Muscle of back (tissue), 11 donors: ENCODE results near the gene LRP1B. TPM values are rescaled to one million over a fixed set of nuclear protein-coding genes. Genes with fewer than 3 reads are reported as not detected.
A peak's percentile ranks its signal among the peaks of the same experiment; 100 is the strongest.
"Not testable (repeated sequence)": the region's sequence is repeated elsewhere in the genome, so short reads cannot be mapped to it uniquely, and the experiment has no call there.

Experiments
- DNase-seq, 3 donors: peaks; one replicate each; pipeline versions ENCODE4 v3.0.0 to v3.0.0-alpha.2; 2013
- polyA plus RNA-seq, 10 donors: library from polyadenylated mRNA; unstranded; fragments of 120-200 nt; gene quantifications; one replicate each; pipeline ENCODE4 v1.2.1, GENCODE V29; 2013; ENCODE audit not compliant: insufficient read length in 10 of 10

Gene LRP1B
- polyA plus RNA-seq, 10 donors: 0.94 to 2.8 (median 1.9) TPM

- no peak for DNase-seq
Measured at GRCh38 chr2:141035846-141036420, 1094.9 kb downstream of the LRP1B start.

DNA sequence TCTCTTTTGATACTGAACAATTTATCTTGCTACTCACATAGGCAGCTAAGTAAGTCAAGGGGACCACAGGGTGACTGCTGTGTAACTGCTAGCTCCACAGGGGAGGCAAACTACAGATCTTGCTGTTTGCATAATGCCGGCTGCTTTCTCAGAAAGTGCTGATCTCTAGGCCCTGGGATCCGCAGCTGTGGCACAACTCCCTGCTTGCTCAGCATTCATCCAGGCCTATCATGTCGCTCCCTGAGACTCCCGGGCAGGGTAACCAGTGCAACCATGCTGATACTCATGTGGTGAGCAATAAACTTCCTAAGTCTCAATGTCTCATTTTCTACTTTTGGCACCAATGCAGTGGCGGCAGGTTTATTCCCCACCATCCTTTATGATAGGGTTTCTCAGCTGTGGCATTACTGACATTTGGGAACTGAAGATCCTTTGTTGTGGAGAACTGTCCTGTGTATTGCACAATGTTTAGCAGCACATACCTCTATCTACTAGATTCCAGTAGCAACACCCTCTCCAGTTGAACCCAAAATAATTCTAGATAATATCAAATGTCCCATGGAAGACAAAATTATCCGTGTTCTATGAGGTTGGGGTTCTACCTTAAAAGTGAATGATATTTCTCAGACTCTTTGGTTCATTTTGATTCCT lies 1101.3 kb downstream of the LRP1B start:
- DNase-seq: no peak

- DNase-seq: no peak
Measured at GRCh38 chr2:141027221-141027620, 1103.6 kb downstream of the LRP1B start.

- DNase-seq: no peak
Measured at GRCh38 chr2:141021611-141022010, 1109.2 kb downstream of the LRP1B start.

GRCh38 chr2:141021109-141021508 lies 1109.7 kb downstream of the LRP1B start:
- DNase-seq: peak in 1 of 3 donors; percentile 44

DNA sequence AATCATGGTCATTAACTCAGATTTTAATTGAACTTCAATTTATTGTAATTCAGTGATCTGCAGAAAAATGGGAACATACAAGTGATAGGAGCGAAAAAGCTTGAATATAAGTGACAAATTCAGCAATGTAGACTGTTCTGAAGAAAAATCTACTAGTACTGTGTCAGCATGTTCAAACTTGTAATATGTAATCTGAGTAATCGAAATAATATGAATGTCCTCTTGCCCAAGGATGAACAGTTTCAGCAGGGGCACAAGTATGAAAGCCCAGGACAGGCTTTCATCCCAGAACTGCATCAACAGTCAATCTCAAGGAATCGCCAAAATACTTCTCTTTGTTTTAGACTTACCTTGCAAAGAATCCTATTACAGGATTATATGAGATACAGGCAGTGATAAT lies 1110.5 kb downstream of the LRP1B start:
- DNase-seq: no peak

DNA sequence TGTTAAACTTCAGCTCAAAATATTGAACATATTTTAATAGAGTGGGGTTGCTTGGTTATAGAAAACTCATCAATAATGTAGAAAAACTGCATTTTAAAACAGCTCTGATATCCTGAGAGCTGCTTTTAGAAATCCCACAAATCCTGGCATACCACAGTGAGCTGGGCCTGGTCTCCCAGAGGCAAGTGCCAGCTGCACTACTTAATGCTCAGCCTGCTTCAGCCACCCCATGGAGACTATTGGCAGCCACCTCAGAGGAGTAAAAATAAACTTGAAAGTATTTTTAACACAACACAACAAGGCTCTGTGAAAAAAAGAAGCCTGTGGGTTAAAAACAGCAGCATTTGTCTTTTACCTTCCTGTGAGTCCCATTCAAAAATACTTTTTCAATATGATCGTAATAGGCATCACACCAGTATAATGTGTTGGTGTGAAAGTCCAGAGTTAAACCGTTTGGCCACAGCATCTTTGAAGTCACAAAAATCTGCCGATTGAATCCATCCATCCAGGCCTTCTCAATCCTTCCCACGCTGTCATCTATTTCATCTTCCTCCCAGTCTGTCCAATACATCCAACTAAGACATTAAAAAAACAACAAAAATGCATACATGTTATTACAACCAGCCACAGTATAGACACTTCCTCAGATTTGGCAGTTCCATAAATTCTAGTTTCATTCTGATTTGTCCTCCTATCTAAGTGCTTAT lies 1115.3 kb downstream of the LRP1B start:
- DNase-seq: peak; percentile 15 to 25 (median 21)

DNA sequence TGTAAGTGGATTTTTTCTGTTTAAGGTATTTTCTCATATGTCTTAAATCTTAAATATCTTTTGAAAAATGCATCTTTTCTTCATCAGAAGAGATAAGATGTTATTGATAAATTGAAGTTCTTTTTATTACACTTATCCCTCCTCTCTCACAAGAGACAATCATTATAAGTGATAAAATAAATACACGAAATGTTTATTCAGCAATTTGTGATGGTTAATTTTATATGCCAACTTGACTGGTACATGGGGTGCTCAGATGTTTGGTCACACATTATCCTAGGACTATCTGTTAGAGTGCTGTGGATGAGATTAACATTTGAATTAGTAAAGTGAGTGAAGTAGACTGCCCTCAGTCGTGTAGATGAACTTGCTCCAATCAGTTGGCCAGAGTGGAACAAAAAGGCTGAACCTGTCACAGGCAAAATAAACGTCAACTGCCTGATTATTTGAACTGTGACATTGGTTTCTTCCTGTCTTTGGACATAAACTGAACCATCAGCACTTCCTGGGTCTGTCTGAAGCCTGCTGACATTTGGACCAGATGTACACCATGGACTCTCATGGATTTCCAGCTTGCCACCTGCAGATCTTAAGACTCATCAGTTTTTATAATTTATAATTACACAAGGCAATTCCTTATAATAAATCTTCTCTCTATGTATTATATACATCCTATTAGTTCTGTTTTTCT lies 1126.7 kb downstream of the LRP1B start:
- no peak for DNase-seq

GRCh38 chr2:141001750-141002149 lies 1129.1 kb downstream of the LRP1B start:
- DNase-seq: no peak

GRCh38 chr2:140998577-140998976 lies 1132.2 kb downstream of the LRP1B start:
- no peak for DNase-seq

- DNase-seq: no peak
Measured at GRCh38 chr2:140998017-140998416, 1132.8 kb downstream of the LRP1B start.

DNA sequence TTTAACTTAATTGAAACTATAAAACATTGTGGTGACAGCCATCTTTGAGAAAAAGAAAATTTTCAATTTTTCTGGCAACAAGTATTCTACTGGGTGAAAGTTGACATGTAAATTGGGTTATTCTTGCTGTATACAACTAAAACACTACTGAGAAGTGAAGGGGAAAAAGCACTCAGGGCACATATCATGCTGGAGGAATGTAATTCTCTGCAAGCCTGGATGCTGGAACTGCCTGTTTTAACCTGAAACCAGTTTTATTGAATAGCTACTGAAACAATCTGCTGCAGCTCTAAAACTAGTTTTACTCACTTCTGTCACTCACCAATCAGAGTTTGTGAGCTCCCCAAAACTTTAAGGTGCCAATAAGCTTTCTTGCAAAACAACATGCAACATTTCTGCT lies 1136.0 kb downstream of the LRP1B start:
- DNase-seq: no peak

DNA sequence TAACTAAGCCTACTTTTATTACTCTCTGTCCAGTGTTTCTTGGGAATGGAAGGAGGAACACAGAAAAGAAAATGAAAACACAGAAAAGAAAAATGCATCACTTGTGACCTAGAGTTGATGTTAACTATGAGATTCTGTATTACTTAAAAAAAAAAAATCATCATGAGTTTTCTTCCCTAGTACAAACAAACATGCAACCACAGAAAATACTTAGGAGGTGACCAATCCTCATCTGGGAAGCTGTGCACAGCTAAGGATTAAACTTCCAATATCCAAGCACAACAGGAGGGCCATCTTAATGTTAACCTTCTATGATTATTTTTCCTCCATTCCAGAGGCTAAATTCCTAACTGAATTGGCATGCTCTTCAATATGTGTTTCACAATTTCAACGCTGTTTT lies 1140.4 kb downstream of the LRP1B start:
- DNase-seq: peak in 1 of 3 donors; percentile 34

- DNase-seq: no peak
Measured at GRCh38 chr2:140988597-140988996, 1142.2 kb downstream of the LRP1B start.

DNA sequence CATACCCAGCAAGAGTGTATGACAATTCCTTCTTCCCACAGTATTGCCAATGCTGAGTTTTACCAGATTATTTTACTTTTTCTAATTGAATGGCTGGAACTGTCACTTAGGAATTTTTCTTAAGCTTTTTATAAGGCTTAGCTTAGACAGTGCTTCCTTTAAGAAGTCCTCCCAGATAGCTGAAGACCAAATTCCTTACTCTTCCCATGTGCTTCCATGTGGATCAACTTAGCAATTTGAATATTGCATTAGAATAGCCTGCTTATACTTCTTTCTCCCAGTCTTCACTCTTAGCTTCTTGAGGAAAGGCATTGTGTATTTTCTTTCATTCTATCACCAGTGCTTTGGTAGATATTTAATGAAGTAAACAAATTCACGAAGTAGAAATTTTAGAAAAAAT lies 1144.4 kb downstream of the LRP1B start:
- no peak for DNase-seq

DNA sequence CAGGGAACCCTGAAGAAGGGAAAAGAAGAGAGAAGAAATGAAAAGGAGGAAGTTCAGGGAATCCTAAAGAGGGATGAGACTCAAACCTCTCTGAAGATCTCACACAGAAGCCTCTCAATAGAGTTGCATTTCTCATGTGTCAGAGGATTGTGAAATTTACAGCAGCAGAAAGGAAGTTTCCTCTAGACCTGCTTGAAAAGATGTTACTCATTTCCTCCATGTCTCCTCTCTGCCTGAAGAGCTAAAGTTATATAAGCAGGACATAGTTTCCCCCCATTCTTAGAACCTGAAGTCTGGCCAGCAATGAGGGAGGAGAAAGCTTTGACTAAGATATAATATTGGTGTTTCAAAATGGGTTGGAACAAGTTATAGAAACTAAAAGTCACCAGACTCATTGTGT lies 1155.6 kb downstream of the LRP1B start:
- DNase-seq: no peak

- no peak for DNase-seq
Measured at GRCh38 chr2:140972724-140973123, 1158.1 kb downstream of the LRP1B start.

DNA sequence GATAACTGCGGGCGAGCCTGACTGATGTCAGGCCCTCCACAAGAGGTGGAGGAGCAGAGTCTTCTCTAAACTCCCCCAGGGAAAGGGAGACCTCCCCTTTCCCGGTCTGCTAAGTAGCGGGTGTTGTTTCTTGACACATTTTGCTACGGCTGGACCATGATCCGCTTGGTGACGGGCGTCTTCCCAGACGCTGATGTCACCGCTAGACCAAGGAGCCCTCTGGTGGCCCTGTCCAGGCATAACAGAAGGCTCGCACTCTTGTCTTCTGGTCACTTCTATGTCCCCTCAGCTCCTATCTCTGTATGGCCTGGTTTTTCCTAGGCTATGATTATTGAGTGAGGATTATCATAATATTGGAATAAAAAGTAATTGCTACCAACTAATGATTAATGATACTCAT lies 1166.5 kb downstream of the LRP1B start:
- DNase-seq: not testable (repeated sequence)

- DNase-seq: no peak
Measured at GRCh38 chr2:140949932-140950331, 1180.9 kb downstream of the LRP1B start.

GRCh38 chr2:140947236-140947635 lies 1183.6 kb downstream of the LRP1B start:
- no peak for DNase-seq

DNA sequence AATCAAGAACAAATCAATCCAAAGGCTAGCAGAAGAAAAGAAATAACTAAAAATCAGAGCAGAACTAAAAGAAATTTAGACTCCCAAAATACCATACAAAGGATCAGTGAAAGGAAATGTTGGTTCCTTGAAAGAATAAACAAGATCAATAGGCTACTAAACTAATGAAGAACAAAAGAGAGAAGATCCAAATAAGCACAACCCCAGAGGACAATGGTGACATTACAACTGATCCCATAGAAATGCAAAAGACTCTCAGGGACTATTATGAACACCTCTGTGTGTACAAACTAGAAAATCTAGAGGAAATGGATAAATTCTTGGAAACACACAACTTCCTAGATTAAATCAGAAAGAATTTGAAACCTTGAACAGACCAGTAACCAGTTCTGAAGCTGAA lies 1186.9 kb downstream of the LRP1B start:
- DNase-seq: no peak

DNA sequence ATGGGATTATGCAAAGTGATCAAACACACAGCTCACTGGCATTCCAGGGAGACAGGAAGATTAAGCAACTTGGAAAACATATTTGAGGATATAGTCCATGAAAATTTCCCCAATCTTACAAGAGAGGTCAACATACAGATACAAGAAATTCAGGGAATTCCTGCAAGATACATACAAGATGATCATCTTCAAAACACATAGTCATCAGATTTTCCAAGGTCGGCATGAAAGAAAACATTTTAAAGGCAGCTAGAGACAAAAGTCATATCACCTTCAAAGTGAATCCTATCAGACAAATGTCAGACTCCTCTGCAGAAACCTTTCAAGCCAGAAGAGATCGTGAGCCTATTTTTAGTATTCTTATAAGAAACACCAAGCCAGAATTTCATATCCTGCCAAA lies 1188.5 kb downstream of the LRP1B start:
- DNase-seq: no peak

DNA sequence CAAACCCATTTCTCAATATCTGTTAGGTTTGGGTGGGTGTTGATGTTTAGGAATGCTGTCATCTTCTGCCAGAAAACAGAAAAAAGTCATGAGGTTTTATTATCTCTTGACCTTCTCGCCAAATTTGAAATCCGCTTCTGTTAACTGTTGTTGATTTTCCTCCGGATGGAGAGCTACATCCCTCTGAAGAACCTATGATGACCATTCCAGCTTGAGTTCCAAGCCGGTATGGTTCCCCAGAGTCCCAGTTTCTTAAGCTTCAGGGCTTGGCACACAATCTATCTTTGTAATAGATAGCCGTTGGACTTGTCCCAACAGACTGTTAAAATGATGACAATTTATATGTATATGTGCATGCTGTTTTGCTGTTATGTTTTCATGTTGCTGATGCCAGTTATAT lies 1201.0 kb downstream of the LRP1B start:
- DNase-seq: peak; percentile 13 to 72 (median 21)
